A549 (cell line): Measurements from ENCODE around the gene KSR1.

Source experiments
- BCL3 ChIP-seq: fragments of >200 bp; sonication (Bioruptor Twin); formaldehyde crosslinking; IDR thresholded peaks from 3 replicates; pipeline ENCODE4 v1.6.1; 2016
- CBX2 ChIP-seq: fragments of 200-600 bp; sonication (generic); IDR thresholded peaks from 2 replicates; pipeline ENCODE4 v1.6.1; 2016; ENCODE audit warnings: low read depth, mild to moderate bottlenecking, borderline replicate concordance
- CBX8 ChIP-seq: fragments of 200-600 bp; sonication (generic); IDR thresholded peaks from 2 replicates; pipeline ENCODE4 v1.6.1; 2016
- CEBPB ChIP-seq, 2 experiments: fragments of >200 bp in 1 of 2; sonication (Bioruptor Twin) in 1 of 2; formaldehyde crosslinking in 1 of 2; IDR thresholded peaks; 2 replicates each; pipeline ENCODE4 v1.6.1; 2012 to 2016
- CTCF ChIP-seq: fragments of >200 bp; sonication (Bioruptor Twin); formaldehyde crosslinking; IDR thresholded peaks from 3 replicates; pipeline ENCODE4 v1.5.1; 2016
- EP300 ChIP-seq, 2 experiments: fragments of >200 bp; sonication (Bioruptor Twin); formaldehyde crosslinking; IDR thresholded peaks; 2 replicates in 1 of 2; 3 replicates in 1 of 2; pipeline ENCODE4 v1.6.1; 2016 to 2017
- MYC ChIP-seq: IDR thresholded peaks from 2 replicates; pipeline ENCODE4 v1.6.1; 2012; ENCODE audit warnings: mild to moderate bottlenecking, inconsistent platforms, low read length, improper control_type of control experiment, borderline replicate concordance
- POLR2A ChIP-seq: IDR thresholded peaks from 2 replicates; pipeline ENCODE4 v1.6.1; 2012; ENCODE audit warnings: mild to moderate bottlenecking, low read length
- RAD21 ChIP-seq, 2 experiments: fragments of >200 bp in 1 of 2; sonication (Bioruptor Twin) in 1 of 2; formaldehyde crosslinking in 1 of 2; IDR thresholded peaks in 1 of 2; conservative IDR thresholded peaks in 1 of 2; 2 replicates in 1 of 2; 3 replicates in 1 of 2; pipeline ENCODE4 v1.6.1; 2012 to 2018; ENCODE audit warnings: inconsistent platforms in 1 of 2
- RNF2 ChIP-seq: fragments of 200-600 bp; sonication (generic); IDR thresholded peaks from 2 replicates; pipeline ENCODE4 v1.6.1; 2016; ENCODE audit warnings: low read depth, mild to moderate bottlenecking, antibody characterized with exemption, moderate library complexity, borderline replicate concordance
- ZFP36 ChIP-seq: fragments of 450-650 bp; IDR thresholded peaks from 2 replicates; pipeline ENCODE4 v1.6.1; 2014; ENCODE audit warnings: borderline replicate concordance; ENCODE audit not compliant: partially characterized antibody

- no peak for TF ChIP-seq CBX8
- no peak for TF ChIP-seq RNF2
- peak in 1 of 2 experiments; percentile 26; a peak in 1 of 4 replicates for TF ChIP-seq CEBPB (IDR thresholded peaks at IDR 0.05)
- no peak for TF ChIP-seq POLR2A
- no peak for TF ChIP-seq CTCF
- TF ChIP-seq ZFP36: no peak
- TF ChIP-seq CBX2: no peak
- TF ChIP-seq RAD21 (conservative IDR thresholded peaks at IDR 0.05 in 1 of 2, IDR thresholded peaks at IDR 0.05 in 1 of 2): no peak
- no peak for TF ChIP-seq MYC
- no peak for TF ChIP-seq BCL3
- no peak for TF ChIP-seq EP300 (IDR thresholded peaks at IDR 0.05)
Measured at GRCh38 chr17:27558842-27559505, 102.7 kb downstream of the KSR1 start.
